CMK (cell line): ENCODE data around the gene NXNL2.

ENCODE experiments used
- DNase-seq: peaks from one replicate; pipeline ENCODE4 v3.0.0-alpha.2; 2010; ENCODE audit warnings: low read depth

NXNL2 gene

GRCh38 chr9:88578121-88579049, 43.4 kb downstream of the NXNL2 start:
- DNase-seq: peak; percentile 20

GRCh38 chr9:88579050-88579715, 44.2 kb downstream of the NXNL2 start:
- DNase-seq: no peak

DNA sequence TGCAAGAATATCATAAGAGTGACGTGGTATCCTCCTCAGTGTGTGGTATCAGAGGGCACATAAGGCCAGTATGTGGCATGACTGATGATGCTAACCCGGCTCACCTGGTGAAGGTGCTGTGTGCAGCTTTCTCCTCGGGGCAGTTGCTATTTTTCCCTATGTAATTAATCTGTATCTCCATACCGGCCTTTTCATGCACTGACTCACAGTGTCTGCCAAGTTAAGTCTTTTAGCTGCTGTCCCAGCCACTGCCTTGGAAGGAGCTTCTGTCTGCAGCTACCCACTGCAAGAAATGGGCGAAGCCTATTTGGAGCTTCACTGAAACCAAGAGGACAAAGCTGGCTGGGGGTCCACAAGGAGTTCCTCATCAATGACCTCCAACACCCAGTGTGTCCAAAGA, 46.0 kb downstream of the NXNL2 start:
- no peak for DNase-seq

- no peak for DNase-seq
These were observed 49.1 kb downstream of the NXNL2 start for GRCh38 chr9:88583901-88584596.

DNA sequence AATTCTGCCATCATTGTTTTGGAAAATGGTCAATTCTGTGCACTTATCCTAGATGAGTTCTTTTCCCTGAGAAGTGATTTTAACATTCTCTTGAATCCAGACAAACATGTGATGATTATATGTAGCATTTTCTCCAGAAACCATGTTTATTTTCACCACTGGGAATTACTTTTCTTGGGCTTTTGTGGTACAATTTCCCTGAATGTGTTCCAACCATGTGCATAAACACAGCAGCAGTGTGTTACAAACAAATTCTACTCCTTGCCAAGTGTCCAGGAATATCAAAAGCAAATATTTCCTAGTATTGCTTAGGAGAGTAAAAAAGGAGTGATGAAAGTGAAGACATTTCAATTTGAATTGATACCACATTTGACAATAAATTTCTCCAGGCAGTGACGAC, 50.4 kb downstream of the NXNL2 start:
- DNase-seq: no peak

DNA sequence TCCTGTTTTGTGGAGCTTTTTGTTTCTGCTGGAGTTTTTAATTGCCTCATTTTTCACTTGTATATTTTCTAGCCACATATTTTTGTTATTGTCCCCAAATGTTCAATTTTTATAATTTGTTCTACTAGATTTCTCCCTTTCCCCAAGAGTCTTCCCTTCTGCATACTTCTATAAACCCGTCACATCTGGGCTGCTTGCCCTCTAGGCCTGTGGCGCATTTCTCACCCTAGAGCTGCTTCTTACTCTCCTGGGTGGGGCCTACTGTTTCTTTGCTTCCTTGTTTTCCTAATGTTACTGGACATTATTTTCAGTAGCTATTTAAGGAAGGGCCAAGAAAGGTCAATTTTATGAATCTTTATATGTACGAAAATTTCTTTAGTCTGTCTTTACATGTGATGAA, 51.5 kb downstream of the NXNL2 start:
- DNase-seq: no peak

- DNase-seq: no peak
These were observed 52.2 kb downstream of the NXNL2 start for GRCh38 chr9:88587182-88587581.

- DNase-seq: no peak
These were observed 53.1 kb downstream of the NXNL2 start for GRCh38 chr9:88587885-88588649.

DNA sequence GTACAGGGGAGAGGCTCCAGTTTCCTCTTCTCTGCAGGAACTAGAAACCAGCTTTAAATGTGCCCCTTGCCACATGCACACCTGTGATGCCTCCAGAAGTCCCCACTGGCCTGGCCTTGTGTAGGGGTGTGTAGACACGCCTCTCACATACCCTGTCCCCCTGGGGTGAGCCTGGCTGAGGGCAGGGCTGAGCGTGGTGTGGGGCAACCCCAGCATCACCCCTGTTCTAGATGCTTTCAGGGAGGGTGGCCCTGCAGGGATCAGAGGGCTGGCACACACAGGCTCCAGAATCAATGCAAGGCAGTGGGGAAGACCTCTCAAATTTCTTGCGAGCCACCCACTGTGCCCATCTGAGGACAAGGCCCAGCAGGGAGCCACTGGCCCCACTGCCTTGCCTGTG, 54.7 kb downstream of the NXNL2 start:
- DNase-seq: no peak

- no peak for DNase-seq
These were observed 55.7 kb downstream of the NXNL2 start for GRCh38 chr9:88590558-88591146.

- DNase-seq: no peak
These were observed 58.7 kb downstream of the NXNL2 start for GRCh38 chr9:88593537-88594185.
